RCC 7860 (cell line): ENCODE results near the gene MUC21.
A peak's percentile ranks its signal among the peaks of the same experiment; 100 is the strongest.
"Not testable (repeated sequence)": the region's sequence is repeated elsewhere in the genome, so short reads cannot be mapped to it uniquely, and the experiment has no call there.

Source experiments
- DNase-seq: peaks from one replicate; pipeline ENCODE4 v3.0.0-alpha.2; 2015; ENCODE audit warnings: low spot score
- FAIRE-seq: peaks from 2 replicates; lab custom pipeline; 2012; peaks lifted over from hg19 to GRCh38; lab: Jason Lieb, UNC

The MUC21 gene

GRCh38 chr6:31005249-31006020 lies 21.9 kb downstream of the MUC21 start:
- FAIRE-seq = no peak
- no peak for DNase-seq

DNA sequence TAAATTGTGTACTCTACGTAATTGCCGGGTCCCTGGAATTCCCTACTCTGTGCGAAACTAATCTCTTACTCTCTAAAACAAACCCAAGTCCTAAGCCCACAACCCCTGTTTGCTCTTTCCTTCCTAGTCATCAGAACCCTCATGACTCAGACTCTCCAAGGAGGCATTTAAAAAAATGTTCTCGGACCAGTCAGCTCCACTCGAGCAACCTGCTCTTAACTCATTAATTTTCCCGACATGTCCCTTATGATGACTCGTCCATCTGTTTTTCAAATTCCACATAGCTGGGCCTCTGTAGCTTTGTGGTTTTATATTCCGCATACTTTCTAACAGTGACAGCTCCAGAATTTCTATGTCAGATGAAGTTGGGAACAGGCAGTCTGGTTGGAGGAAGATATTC lies 24.2 kb downstream of the MUC21 start:
- DNase-seq (peak; percentile 94), FAIRE-seq (peak; percentile 97)

DNA sequence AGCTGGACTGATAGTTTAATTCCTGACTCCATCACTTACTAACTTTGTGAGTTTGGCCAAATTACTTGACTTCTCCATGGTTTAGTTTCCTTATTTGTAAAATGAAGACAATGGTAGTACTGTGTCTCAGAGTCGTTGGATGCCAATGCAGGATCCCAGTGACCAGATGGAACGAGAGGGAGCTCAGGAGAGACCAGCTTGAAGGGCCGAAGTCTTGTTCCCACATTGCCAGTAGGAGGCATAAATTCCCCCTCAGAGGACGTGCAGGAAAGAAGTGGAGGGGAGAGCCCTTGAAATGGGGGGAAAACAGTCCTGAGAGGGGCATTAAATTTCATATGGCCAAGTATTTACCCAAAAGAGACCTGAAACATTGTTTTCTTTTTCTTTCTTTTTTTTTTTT lies 24.6 kb downstream of the MUC21 start:
- FAIRE-seq (no peak), DNase-seq (no peak)

DNA sequence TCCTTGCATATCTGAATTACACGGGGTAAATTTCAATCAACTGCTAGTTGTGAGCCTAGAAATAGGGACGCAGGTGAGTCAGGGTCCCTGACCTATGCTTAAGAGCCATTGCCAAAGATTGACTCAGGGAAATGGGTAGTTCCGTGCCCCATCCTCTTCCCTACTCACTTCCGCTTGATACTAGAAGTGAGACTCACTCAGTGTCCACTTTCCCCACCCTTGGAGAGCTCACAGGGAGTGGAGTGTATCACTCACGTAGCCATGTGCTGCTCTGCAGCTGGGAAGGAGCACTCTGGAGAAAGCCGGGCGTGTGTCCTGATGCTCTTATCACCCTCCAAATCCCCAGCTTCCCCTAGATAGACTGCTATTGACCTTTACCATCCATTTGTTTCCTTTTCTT lies 26.2 kb downstream of the MUC21 start:
- no peak for DNase-seq
- no peak for FAIRE-seq

- DNase-seq (peak; percentile 69), FAIRE-seq (peak; percentile 85)
Measured at GRCh38 chr6:31010393-31011060, 27.0 kb downstream of the MUC21 start, which contains the start of gene MUC22. TSS of gene MUC22 (plus strand) at chr6:31010474. CDS start at chr6:31010707, 233 bp downstream.

- FAIRE-seq (no peak), DNase-seq (no peak)
Measured at GRCh38 chr6:31011153-31011552, 27.6 kb downstream of the MUC21 start.

GRCh38 chr6:31016659-31017299 lies 33.3 kb downstream of the MUC21 start:
- no peak for DNase-seq
- no peak for FAIRE-seq

DNA sequence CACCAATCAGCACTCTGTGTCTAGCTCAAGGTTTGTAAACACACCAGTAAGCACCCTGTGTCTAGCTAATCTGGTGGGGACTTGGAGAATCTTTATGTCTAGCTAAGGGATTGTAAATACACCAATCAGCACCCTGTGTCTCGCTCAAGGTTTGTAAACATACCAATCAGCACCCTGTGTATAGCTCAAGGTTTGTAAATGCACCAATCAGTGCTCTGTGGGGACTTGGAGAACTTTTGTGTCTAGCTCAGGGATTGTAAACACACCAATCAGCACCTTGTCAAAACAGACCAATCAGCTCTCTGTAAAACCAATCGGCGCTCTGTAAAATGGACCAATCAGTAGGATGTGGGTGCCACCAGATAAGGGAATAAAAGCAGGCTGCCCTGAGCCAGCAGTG lies 33.9 kb downstream of the MUC21 start:
- FAIRE-seq, DNase-seq: not testable (repeated sequence)

DNA sequence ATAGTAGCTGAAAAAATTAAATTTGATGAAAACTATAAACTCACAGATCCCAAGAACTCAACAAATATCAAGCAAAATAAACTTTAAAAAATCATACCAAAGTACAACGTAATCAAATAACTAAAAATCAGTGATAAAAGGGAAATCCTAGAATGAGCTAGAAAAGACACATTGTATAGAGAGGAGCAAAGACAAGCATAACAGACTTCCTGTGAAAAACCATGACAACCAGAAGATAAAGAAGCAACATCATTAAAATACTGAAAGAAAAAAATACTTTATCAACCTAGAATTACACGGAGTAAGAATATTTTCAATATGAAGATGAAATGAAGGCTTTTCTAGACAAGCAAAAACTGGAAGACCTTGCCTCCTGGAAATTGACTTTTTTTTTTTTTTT lies 36.5 kb downstream of the MUC21 start:
- FAIRE-seq (no peak), DNase-seq (no peak)

- not testable (repeated sequence) for DNase-seq, FAIRE-seq
Measured at GRCh38 chr6:31020631-31021255, 37.2 kb downstream of the MUC21 start.

GRCh38 chr6:31021705-31022531 lies 38.4 kb downstream of the MUC21 start:
- FAIRE-seq, DNase-seq: not testable (repeated sequence)

DNA sequence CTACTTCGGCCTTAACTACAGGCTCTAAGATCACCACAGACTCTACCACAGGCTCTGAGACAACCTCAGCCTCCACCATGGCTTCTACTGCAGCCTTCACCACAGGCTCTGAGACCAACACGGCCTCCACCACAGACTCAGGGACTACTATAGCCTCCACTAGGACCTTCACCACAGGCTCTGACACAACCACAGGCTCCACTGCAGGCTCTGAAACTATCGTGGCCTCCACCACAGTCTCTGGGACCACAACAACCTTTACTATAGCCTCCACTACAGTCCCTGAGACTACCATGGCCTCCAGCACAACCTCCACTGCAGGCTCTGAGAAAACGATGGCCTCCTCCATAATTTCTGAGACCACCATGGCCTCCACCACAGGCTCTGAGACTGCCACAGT lies 42.1 kb downstream of the MUC21 start:
- no peak for FAIRE-seq
- DNase-seq = no peak

- FAIRE-seq (no peak), DNase-seq (no peak)
Measured at GRCh38 chr6:31031095-31031494, 47.6 kb downstream of the MUC21 start.

DNA sequence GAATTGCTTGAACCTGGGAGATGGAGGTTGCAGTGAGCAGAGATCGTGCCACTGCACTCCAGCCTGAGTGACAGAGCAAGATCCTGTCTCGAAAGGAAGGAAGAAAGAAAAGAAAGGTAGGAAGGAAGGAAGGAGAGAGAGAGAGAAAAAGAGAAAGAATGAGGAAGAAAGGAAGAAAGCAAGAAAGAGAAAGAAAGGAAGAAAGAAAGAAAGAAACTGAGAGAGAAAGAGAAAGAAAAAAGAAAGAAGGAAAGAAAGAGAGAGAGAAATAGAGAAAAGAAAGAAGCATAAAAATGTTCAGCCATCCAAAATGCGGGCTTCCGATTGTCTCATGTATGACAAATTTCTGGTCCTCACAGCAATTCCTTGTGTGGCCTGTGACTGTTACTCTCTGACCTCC lies 49.6 kb downstream of the MUC21 start:
- no peak for FAIRE-seq

DNA sequence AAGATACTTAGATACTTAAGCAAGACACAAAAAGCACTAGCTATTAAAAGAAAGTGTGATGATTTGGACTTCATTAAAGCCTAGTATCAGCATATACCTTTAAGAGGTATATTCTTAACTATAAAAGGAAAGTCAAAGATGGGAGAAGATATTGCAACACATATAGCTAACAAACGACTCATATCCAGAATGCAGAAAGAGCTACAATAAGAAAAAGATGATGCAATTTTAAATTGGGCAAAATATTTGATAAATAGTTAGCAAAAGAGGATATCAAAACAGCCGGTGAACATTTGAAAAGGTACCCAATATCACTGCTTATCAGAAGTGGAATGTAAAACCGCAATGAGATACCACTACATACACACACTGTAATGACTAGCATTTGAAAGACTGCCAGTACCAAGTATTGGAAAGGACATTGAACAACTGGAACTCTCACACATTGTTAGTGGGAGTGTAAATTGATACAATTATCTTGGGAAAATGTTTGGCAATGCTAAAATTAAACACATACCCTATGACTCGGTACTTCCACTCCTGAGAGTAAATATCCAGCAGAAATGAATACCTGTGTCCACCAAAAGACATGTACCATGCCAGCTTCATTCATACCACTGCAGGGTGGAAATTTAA lies 52.5 kb downstream of the MUC21 start:
- DNase-seq (no peak), FAIRE-seq (no peak)

More for the DNA sequence above, 49.6 kb downstream of the MUC21 start:
- no peak for DNase-seq

DNA sequence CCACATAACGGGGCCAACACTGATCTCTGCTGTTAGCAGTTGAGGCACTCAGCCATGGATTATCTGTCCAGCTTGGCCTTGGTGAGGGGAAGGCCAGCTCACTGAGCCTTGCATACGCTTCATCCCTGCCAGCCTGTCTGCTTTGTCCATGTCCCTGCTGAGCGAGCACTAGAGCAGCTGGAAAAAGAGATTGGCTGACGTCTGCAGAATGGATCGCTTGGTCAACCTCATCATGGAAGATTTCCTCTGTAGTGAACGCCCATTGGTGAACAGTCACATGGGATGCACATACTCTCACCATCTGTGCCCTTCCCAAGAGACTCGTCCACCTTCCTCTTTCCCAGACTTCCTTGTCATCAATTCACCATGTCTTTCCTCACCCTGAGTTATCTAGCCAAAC lies 53.7 kb downstream of the MUC21 start:
- FAIRE-seq (no peak), DNase-seq (no peak)

DNA sequence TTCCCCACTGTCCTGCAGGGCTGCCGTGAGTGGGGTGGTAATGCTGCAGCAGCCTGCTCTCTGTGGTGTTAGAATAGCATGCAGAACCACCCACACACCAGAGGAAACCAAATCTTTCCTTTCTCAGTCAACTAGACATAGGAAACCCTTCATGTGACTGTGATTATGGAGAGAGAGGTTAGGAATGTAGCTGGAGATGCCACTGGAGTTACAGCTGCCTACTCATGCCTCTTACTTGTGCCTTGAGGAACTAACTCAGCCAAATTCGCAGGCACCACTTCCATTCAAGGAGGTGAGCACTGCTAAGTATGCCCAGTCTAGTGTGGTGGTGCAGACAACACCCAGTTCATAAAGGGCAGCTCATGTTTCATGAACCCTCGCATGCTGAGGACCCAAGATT lies 54.2 kb downstream of the MUC21 start:
- no peak for FAIRE-seq
- no peak for DNase-seq

DNA sequence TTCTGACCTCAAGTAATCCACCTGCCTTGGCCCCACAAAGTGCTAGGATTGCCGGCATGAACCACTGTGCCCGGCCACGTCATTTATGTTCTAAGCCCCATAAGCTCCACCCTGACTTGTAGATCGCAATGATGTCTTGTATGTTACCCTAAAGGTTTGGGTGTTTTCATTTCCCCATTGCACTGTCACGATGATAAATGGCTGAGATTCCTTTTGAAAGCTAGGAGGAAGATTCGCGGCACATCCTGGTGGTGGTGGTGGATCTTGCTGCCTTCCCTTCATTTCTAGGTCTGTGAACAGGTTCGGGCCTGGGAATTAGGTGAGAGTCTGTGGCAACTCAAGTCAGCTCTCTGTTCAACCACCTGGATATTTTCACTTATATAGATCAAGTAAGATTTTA lies 55.0 kb downstream of the MUC21 start:
- no peak for FAIRE-seq
- DNase-seq = no peak
